ENCODE results near the gene RAE1.

- TF ChIP-seq CTCF (IDR thresholded peaks at IDR 0.05) (no peak), POLR2A (IDR thresholded peaks at IDR 0.05) (no peak)
Observed at GRCh38 chr20:57404419-57405072, 53.5 kb downstream of the RAE1 start.
